Ovary (tissue), 9 donors: ENCODE measurements around the gene CDIP1. TPM values are rescaled to one million over a fixed set of nuclear protein-coding genes. Genes with fewer than 3 reads are reported as not detected.

Source experiments
- DNase-seq, 5 donors: peaks; one replicate each; pipeline ENCODE4 v3.0.0-alpha.2; 2019 to 2020
- H3K27ac ChIP-seq, 2 donors: fragments of 200-600 bp; one replicate each; pipeline versions ENCODE4 v1.5.1 to v1.8.0; 2019 to 2022
- H3K27me3 ChIP-seq: fragments of 200-600 bp; one replicate; pipeline ENCODE4 v1.8.0; 2022
- H3K36me3 ChIP-seq: fragments of 200-600 bp; sonication (generic); one replicate; pipeline ENCODE4 v1.5.1; 2019
- H3K4me1 ChIP-seq: one replicate; pipeline ENCODE4 v1.8.1; 2013; ENCODE audit warnings: mild to moderate bottlenecking, moderate library complexity; ENCODE audit not compliant: insufficient read depth
- H3K4me3 ChIP-seq: fragments of 200-600 bp; sonication (generic); one replicate; pipeline ENCODE4 v1.5.1; 2017
- H3K9me3 ChIP-seq, 2 donors: fragments of 200-600 bp in 1 of 2; sonication (generic) in 1 of 2; one replicate each; pipeline versions ENCODE4 v1.5.1 to v1.8.1; 2013 to 2019; ENCODE audit warnings: mild to moderate bottlenecking in 1 of 2, moderate library complexity in 1 of 2
- CTCF ChIP-seq, 3 donors: fragments of 450-650 bp in 2 of 3; fragments of 200-600 bp in 1 of 3; IDR thresholded peaks; one replicate each; pipeline versions ENCODE4 v1.5.1 to v1.8.0; 2016 to 2022; ENCODE audit warnings: antibody characterized with exemption in 3 of 3, mild to moderate bottlenecking in 1 of 3
- EP300 ChIP-seq: sonication (generic); formaldehyde crosslinking; IDR thresholded peaks from one replicate; pipeline ENCODE4 v1.6.1; 2017; ENCODE audit warnings: antibody characterized with exemption
- POLR2A ChIP-seq: fragments of 450-650 bp; IDR thresholded peaks from one replicate; pipeline ENCODE4 v1.6.1; 2017; ENCODE audit warnings: antibody characterized with exemption, mild to moderate bottlenecking, moderate library complexity
- WGBS, 3 donors: extraction: QIAGEN DNeasy Blood & Tissue Kit in 1 of 3; methylation state at CpG; one replicate each; pipeline versions ENCODE4 v1.1.5 to v1.1.7; 2013 to 2017; 5-methylcytosine and 5-hydroxymethylcytosine counted together
- intact Hi-C, 4 donors: fragments of 100-400 bp; cut with DNase I; formaldehyde crosslinking; loops; one replicate each; pipeline versions ENCODE4 v1.11.0 to v1.15.1; 2022 to 2023
- polyA plus RNA-seq, 2 donors: library from polyadenylated mRNA; stranded (reverse); fragments of 200-250 nt in 1 of 2; fragments of 350-450 nt in 1 of 2; fragmentation: Illumina TruSeq in 1 of 2; extraction: RNeasy Lipid Tissue Mini Kit (QIAGEN cat#74804) in 1 of 2; gene quantifications; one replicate each; pipeline ENCODE4 v1.2.3, GENCODE V29; 2013 to 2014
- total RNA-seq, 7 donors: library from RNA; depleted of rRNA in 2 of 7; stranded (reverse); fragments of >200 nt in 2 of 7; fragmentation: NEBNext Ultra II Directional in 3 of 7; extraction: Animal tissue kit (Norgen Biotek cat#: 25700) in 3 of 7; gene quantifications; one replicate each; pipeline versions ENCODE4 v1.1.0 to v1.2.4, GENCODE V29; 2016 to 2023
- donor health status: DM: no; HTN: no; CAD: no; lungs with moderate emphysema.
- donor health status: DM: no; HTN: no; CAD: no.
- donor health status: Bipolar disorder and iron deficiency.
- donor health status: DM: yes; HTN: yes; CAD: no.
- donor health status: DM: no; HTN: no; CAD: no.
- donor health status: DM: yes; HTN: yes; CAD: no.

The CDIP1 gene
- total and polyA plus RNA-seq, 9 donors, result 14.6 to 55.1 (median 32.6) TPM

GRCh38 chr16:4570688-4571321 lies 32.2 kb upstream of the CDIP1 start:
- Histone ChIP-seq H3K27ac (no peak overlapping the region), H3K4me1 (no peaks in the 10 kb centered on the region), H3K27me3 (no peaks in the 10 kb centered on the region), H3K9me3 (no peaks in the 10 kb centered on the region), H3K36me3 (no peaks in the 10 kb centered on the region), H3K4me3 (no peak overlapping the region)
- 79 to 82% (median 80%) methylated on average over 15 of the region's 15 CpGs for WGBS, 3 donors
- TF ChIP-seq POLR2A (no peak), EP300 (no peak), CTCF (IDR thresholded peaks at IDR 0.05) (no peak)
- intact Hi-C loops, result no loop called here
- no peak for DNase-seq

DNA sequence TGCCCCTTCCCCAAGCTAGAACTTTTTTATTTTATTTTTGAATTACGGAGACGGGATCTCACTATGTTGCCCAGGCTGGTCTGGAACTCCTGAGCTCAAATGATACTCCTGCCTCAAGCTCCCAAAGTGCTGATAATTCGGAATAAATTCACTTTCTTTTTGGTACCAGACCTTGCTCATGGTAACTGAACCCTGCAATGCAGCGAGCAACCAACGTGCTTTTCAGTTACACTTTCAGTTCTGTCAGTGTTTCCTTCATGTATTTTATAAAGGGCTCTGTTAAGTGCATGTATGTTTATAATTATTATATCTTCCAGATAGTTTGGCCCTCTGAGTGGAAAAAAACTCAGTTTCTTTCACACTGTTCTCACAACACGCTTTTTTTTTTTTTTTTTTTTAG lies 31.5 kb upstream of the CDIP1 start:
- no peak overlapping the region for H3K4me3 ChIP-seq
- intact Hi-C loops, result no loop called here
- no peak overlapping the region for H3K27ac ChIP-seq
- DNase-seq, result no peak
- no peaks in the 10 kb centered on the region for H3K9me3 ChIP-seq
- 70 to 76% (median 70%) methylated on average over 6 of the region's 6 CpGs for WGBS, 3 donors
- no peaks in the 10 kb centered on the region for H3K36me3 ChIP-seq
- H3K4me1 ChIP-seq, result no peaks in the 10 kb centered on the region
- no peaks in the 10 kb centered on the region for H3K27me3 ChIP-seq
- no peak for TF ChIP-seq EP300
- TF ChIP-seq CTCF (IDR thresholded peaks at IDR 0.05), result no peak
- TF ChIP-seq POLR2A, result no peak

DNA sequence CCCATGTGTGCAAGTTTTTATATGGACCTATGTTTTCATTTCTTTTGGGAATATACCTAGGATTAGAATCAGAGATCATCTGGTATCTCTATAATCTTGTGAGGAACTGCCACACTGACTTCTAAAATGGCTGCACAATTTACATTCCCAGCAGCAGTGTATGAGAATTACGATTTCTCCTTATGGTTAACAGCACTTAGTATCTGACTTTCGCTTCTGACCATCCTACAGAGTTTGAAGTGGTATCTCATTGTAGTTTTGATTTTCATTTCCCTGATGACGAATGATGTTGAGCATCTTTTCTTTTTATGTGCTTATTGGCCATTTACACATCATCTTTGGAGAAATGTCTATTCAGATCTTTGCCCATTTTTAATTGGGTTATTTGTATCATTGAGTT lies 27.6 kb upstream of the CDIP1 start:
- WGBS, 3 donors, result 76 to 89% (median 77%) methylated on average over 3 of the region's 3 CpGs
- H3K4me1 ChIP-seq, result no peaks in the 10 kb centered on the region
- TF ChIP-seq CTCF (IDR thresholded peaks at IDR 0.05) (no peak), EP300 (no peak)
- H3K9me3 ChIP-seq, result no peaks in the 10 kb centered on the region
- intact Hi-C loops, result no loop called here
- no peak overlapping the region for H3K27ac ChIP-seq
- no peak overlapping the region for H3K4me3 ChIP-seq
- DNase-seq, result no peak
- H3K36me3 ChIP-seq, result no peaks in the 10 kb centered on the region
- no peaks in the 10 kb centered on the region for H3K27me3 ChIP-seq

- H3K4me3 ChIP-seq, result no peak overlapping the region
- intact Hi-C loops, result no loop called here
- no peak overlapping the region for H3K27ac ChIP-seq
- TF ChIP-seq CTCF (IDR thresholded peaks at IDR 0.05) (no peak), EP300 (no peak), POLR2A (no peak)
- H3K9me3 ChIP-seq, result no peaks in the 10 kb centered on the region
- 81 to 86% (median 82%) methylated on average over 18 of the region's 18 CpGs for WGBS, 3 donors
- H3K4me1 ChIP-seq, result no peaks in the 10 kb centered on the region
- no peaks in the 10 kb centered on the region for H3K27me3 ChIP-seq
- DNase-seq, result no peak
- no peaks in the 10 kb centered on the region for H3K36me3 ChIP-seq
These were observed 26.2 kb upstream of the CDIP1 start for GRCh38 chr16:4564661-4565267.
